ENCODE measurements around the gene RALA.
"Not testable (repeated sequence)": the region's sequence is repeated elsewhere in the genome, so short reads cannot be mapped to it uniquely, and the experiment has no call there.

RALA gene

DNA sequence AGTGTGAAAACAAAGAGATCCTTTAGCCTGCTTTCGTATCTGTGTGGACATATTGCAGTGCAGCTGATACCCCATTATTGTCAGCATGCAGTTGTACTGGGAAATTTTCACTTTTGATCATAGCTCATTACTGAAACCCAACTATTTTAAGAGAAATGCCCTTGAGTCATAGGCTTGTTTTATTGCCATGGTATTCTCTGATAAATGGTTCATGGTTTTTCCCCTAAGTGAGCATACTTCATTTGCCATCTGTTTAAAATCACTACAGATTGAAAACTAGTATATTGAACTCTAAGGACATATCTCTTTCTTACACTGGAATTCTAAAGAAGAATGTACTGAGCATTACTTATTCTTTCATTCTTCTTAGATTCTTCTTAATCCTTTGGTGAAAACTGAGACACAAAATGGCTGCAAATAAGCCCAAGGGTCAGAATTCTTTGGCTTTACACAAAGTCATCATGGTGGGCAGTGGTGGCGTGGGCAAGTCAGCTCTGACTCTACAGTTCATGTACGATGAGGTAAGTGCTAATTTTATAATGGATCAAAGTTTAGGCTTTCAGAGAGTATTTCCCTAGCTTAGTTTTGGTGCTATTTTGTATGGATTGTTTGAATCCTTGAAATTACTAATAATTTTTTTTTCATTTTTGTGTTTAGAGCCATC lies 63.0 kb downstream of the RALA start:
- DNase-seq (ENCODE audit: low spot score), result no peak

DNA sequence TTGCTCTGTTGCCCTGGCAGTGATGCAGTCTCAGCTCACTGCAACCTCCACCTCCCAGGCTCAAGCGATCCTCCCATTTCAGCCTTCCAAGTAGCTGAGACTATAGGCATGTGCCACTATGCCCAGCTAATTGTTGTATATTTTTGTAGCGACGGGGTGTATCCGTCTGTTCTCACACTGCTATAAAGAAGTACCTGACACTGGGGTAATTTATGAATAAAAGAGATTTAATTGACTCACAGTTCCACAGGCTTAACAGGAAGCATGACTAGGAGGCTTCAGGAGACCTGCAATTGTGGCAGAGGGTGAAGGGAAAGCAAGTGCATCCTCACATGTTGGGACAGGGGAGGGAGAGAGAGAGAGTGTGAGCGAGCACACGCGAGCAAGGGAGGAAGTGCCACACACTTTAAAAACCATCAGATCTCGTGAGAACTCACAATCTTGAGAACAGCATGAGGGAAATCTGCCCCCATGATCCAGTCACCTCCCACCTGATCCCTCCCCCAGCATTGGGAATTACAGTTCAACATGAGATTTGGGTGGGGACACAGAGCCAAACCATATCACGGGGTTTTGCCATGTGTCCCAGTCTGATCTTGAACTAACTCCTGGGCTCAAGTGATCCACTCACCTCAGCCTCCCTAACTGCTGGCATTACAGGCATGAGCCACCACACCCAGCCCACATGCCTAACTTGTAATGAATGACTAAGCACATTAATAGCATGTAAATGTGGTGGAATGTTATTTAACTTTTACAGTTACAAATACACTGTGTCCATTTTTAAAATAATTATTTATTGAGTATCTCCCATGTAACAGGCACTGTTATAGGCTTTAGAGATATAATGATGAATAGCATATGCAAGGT lies 65.5 kb downstream of the RALA start:
- no peak for DNase-seq (ENCODE audit: low spot score)

DNA sequence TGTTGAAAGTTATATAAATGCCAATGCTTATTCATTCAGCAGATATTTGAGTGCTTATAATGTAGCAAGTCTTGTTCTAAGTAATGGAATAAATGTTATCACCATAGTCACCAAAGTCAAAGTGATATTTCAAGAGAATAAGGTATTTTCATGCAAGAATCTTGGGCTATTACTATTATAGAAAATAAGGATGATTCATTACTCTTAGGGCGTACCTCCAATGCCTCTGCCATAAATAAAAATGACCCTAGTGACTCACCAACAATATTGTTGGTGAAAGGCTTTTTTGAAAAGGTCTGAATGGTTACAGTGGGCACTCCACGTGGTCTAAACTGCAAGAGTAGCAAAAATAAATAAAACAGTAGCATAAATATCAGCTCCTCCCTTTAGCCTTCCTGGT lies 68.4 kb downstream of the RALA start:
- no peak for DNase-seq (ENCODE audit: low spot score)

DNA sequence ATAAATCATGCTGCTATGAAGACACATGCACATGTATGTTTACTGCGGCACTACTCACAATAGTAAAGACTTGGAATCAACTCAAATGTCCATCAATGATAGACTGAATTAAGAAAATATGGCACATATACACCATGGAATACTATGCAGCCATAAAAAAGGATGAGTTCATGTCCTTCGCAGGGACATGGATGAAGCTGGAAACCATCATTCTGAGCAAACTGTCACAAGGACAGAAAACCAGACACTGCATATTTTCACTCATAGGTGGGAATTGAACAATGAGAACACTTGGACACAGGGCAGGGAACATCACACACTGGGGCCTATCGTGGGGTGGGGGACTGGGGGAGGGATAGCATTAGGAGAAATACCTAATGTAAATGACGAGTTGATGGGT lies 69.7 kb downstream of the RALA start:
- not testable (repeated sequence) for DNase-seq (ENCODE audit: low spot score)

DNA sequence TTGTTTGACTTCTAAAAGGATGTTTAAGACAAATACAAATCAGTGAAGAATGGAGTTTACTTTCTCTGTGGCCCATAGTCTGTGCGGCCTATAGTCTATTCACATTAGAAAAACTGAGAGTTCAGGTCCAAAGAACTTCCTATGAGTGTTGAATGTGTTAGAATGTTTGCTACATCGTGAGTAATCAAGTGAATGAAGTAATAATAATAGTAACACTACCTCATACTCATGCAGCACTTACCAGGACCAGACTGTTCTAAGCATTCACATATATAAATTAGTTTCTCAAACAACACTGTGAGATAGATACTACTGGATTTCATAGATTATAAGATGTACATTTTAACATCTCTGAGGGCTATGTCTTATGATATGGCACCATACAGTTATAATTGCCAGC lies 70.4 kb downstream of the RALA start:
- no peak for DNase-seq (ENCODE audit: low spot score)

DNA sequence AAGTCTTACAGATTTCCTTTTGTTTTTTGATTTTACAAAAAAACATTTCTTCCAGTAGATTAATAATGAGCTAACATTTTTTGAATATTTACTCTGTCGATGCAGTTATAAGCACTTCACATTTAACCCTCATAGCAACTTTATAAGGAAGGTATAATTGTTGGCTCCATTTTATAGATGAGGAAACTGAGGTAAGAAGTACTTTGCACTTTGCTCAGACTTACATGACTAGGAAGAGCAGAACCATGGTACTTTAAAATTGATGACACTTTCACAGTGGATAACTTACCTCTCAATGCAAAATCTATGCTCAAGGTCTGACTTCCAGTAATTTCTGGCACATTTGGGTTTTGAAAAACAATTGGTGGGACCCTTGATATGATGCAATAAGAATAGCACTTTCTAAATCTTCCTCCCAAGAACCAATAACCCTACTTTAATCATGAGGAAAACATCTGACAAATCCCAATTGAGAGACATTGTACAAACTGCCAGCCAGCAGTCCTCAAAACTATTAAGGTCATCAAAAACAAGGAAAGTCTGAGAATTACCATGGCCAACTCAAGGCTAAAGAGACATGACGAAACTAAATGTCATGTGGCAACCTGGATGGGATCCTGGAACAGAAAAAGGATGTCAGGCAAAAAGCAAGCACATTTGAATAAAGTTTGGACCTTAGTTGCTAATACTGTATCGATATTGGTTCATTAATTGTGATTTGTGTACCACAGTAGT lies 72.6 kb downstream of the RALA start:
- DNase-seq (ENCODE audit: low spot score), result no peak

DNA sequence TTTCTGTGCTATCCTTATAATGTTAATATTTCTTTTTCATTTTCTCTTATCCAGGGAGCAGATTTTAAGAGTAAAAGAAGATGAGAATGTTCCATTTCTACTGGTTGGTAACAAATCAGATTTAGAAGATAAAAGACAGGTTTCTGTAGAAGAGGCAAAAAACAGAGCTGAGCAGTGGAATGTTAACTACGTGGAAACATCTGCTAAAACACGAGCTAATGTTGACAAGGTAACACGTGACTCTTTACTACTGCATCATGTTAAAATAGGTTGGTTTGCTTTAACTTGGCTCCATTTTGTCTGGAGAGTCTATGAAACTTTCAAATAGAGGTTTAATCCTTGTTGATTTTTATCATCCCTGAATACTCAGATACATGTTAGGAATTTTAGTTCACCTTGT lies 73.3 kb downstream of the RALA start:
- DNase-seq (ENCODE audit: low spot score), result no peak

DNA sequence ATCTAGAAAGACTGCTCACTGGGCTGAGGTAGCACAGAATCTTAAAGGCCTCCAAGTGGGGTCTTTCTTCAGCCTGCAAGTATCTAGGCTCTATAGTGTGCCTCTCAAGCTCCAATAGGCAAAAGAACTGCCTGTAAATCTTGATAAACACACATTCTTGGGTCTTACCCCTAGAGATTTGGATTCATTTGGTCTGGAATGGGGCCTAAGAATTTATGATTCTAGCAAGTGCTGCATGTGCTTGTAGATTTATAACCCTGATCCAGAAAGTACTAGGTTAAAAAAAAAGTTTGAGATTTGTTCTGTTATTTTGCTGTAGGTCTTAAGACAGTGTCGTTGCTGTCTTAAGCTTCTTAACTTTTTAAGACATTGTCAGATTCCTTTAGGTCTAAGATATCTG lies 74.1 kb downstream of the RALA start:
- DNase-seq (ENCODE audit: low spot score), result no peak

DNA sequence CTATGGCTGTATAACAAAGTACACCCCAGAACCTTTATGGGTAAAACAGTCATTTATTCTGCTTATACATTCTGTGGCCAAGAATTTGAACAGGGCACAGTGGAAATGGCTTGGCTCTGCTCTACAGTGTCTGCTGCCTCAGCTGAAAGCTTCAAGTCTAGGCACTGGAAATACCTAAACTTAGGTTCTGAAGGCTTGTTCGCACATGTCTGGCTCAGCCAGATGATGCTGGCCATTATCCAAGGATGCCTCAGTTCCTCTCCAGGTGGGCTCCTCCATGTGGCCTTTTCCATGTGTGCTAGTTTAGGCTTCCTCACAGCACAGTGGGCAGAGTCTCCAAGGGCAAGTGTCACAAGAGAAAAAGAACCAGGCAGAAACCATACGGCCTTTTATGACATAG lies 76.8 kb downstream of the RALA start:
- DNase-seq (ENCODE audit: low spot score), result no peak

DNA sequence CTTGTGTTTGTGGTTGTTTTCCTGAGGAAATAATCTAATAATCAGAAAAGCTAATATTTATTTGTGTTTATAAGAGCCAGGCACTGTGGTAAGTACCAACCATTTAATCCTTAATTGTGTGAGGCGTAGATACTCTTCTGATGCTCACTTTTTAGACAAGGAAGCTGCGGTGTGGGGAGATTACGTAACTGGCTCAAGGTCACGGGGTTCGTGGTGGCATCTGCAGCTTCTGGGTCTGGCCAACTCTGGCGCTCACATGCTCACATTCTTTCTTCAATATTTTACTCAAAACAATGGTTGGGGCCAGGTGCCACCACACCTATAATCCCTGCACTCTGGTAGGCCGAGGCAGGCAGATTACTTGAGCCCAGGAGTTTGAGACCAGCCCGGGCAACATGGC lies 77.6 kb downstream of the RALA start:
- no peak for DNase-seq (ENCODE audit: low spot score)

DNA sequence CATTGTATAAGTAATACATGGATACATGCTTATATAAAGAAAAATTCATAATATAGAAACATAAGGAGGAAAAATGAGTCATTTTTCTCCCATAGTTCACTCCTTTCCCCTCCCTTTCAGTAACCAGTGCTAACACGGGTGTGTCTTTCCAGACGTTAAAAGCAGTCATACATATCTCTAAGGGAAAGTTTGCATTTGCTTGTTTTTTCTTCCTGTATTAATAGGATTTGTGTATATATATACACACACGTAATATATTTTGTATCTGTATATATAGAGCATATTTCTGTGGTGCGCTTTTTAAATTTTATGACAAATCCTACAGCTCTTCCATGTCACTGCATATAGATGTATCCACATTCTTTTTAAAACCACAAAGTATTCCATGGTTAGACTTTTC lies 78.8 kb downstream of the RALA start:
- DNase-seq (ENCODE audit: low spot score), result no peak

DNA sequence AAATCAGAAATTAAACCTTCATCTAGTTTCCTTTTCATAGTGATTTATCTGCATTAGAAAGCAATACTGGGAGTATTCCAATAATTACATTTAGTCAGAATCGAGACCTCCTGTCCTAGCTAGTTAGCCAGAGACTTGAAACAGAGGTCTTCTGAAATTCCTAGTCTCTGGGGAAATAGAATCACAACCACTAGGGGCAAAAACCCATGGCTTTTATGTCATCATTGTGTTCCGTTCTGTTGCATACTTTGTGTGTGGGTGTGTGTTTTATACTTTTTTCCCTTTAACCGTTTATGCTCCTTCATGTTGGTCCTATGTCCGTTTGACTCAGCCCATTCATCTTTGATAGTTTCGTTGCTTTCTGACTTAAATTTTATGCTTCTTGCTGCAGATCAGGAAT lies 79.8 kb downstream of the RALA start:
- DNase-seq (ENCODE audit: low spot score), result no peak

DNA sequence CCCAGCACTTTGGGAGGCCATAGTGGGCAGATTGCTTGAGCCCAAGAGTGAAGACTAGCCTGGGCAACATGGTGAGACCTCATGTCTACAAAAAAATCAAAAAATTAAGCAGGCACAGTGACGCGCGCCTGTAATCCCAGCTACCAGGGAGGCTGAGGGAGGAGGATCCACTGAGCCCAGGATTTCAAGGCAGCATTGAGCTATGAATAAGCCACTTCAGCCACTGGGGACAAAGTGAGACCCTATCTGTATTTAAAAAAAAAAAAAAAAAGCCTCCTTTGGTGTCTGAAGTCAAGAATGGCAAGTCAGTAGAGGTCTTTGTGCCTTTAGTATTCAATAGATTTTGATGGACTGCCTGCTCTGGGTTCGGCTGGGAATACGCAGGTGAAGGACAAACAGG lies 85.7 kb downstream of the RALA start:
- DNase-seq (ENCODE audit: low spot score), result no peak

DNA sequence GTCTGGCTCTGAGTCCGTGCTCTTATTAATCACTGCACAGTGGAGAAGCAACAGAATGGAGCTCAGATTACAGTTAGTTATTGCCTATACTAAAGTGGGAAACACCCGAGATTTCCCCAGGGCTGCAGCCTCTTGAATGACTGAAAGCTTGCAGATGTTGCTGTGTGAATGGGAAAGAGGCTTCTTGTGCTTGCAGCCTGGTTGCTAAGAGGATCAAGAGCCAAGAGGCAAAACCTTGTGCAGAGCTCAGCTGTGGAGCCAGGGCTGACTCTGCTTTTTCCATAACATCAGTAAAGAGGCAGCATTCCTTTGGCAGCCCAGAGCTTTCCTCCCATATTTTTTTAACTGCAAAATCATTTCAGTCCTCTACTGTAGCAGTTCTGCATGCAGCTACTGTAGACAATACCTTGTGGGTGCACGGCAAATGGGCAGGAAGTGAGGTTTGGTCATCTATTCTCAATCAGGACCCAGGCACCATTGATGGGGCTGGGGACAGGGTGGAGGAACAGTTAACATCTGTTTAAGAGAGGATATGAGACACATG lies 86.5 kb downstream of the RALA start:
- DNase-seq (ENCODE audit: low spot score), result no peak

DNA sequence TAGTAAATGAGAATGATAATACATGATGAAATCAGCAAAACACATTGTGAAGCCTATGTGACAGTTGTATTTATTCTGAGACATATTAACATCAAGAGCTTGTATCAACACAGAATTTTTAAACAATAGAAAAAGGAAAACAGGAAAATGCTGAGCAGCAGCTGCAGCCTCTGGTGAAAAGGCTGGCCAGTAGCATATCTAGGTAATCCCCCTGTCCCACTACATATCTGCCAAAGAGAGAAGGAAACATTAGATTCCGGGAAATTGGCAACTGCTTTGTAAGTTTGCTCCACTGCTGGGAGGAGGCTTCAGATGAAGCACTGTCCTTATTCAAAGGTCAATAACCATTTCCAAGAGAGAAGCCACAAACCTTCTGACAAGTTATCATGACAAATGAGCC lies 89.4 kb downstream of the RALA start:
- DNase-seq (ENCODE audit: low spot score), result no peak

DNA sequence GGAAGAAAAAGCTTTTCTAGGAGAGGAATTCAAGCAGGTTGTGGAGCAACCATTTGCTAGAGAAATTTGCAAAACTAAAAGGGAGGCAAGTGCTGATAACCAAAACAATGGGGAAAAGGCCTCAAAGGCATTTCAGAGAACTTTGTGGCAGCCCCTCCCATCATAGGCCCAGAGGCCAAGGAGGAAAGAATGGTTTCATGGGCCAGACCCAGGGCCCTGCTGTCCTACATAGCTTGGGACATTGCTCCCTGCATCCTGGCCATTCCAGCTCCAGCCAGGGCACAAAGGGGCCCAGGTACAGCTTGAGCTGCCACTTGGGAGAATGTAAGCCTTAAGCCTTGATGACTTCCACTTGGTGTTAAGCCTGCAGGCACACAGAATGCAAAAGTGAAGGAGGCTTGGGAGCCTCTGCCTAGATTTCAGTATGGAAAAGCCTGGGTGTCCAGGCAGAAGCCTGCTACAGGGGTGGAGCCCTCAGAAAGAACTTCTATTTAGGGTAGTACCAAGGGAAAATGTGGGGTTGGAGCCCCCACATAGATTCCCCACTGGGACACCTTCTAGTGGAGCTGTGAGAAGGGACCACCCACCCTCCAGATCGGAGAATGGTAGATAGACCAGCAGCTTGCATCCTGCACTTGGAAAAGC lies 91.2 kb downstream of the RALA start:
- DNase-seq (ENCODE audit: low spot score), result no peak

DNA sequence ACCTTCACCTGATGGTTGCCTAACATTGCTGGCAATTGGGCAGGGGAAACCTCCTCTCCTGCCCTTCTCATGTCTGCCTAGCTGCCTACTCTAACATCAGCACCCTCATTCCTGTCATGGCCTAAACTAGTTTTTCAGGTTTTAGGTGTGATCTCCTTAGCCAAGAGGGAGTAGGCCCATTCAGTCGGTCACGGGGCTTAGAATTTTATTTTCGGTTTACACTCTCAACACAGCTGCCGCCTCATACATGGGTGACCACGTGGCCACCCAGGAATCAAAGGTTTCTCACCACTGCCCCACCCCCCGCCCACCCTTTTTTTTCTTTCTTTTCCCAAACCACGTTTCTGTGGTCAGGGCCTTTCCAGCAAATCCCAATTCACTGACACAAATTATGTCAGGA lies 97.2 kb downstream of the RALA start:
- DNase-seq (ENCODE audit: low spot score), result no peak

DNA sequence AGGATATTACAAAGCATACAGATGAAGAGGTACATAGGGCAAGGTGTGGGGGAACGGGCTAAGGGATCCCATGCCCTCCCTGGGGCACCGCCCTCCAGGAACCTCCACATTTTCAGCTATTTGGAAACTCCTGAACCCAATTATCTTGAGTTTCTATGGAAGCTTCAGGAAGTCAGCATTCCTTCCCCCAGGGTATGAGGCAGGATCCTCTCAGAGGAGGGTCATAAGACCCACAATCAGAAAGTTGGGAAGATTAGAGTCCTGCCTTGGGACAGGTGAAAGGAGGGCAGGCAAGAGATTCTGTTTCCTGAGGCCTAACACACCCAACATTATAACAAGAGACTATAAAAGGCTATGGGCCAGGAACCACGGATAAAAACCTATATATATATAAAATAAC lies 98.0 kb downstream of the RALA start:
- DNase-seq (ENCODE audit: low spot score), result no peak

DNA sequence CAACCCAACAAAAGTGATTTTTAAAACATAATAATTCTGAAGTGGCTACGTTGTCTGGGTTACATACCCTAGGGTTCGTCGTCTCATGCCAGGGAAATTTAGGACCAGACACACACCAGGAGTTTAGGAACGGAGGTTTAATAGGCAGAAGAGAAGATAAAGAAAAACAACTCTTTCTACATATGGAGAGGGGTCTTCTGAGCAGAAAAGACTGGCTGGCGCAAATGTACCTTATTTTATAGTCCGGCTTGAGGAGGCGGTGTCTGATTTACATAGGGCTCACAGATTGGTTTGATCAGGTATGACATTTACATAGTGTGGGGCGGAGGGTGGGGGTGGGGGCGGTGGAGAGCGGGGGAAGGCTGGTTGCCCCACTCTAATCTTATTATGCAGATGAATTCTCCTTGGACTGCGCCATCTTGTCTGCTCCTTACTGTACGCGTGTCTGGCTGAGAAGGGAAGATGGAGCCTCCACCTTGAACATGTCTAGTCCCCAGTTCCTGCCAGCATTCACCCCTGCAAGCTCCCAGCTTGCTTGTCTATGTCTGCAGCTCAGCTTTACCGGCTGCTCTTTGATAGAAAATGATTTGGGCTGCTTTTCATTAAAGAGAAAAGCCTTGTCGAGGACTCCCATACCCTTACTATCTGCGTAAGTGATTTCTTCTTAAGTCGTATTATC lies 98.7 kb downstream of the RALA start:
- DNase-seq (ENCODE audit: low spot score), result no peak

DNA sequence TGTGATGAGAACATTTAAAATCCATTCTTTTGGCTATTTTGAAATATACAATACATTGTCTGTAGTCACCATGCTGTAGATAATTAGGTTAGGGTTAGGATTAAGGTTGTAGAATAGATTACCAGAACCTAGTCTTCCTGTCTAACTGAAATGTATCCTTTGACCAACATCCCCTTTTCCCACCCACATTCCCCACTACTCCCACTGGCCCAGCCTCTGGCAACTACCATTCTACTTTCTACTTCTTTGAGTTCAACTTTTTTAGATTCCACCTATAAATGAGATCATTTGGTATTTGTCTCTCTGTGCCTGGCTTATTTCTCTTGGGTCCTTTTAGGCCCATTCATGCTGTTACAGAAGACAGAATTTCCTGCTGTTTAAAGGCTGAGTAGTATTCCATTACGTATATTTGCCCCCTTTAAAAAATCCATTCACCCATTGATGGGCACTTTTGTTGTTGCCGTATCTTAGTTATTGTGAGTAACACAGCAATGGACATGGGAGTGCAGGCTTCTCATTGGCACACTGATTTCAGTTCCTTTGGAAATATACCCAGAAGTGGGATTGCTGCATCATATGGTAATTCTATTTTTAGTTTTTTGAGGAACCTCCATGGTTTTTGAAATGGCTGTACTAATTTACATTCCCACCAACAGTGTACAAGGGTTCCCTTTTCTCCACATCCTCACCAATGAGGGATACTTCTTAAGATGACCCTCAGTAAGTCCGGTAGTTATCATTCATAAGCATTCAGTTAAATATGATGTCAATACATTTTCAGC lies 104.0 kb downstream of the RALA start:
- DNase-seq (ENCODE audit: low spot score), result no peak

Measured in germinal center (tissue), 1 donor.